GM10266 (cell line): Measurements from ENCODE around the gene CDC42SE2.
"Not testable (repeated sequence)": the region's sequence is repeated elsewhere in the genome, so short reads cannot be mapped to it uniquely, and the experiment has no call there.

Experiments used
- DNase-seq: peaks from one replicate; pipeline ENCODE4 v3.0.0; 2012; ENCODE audit errors: extremely low spot score
- CTCF ChIP-seq: IDR thresholded peaks from 2 replicates; pipeline ENCODE4 v1.5.1; 2012; ENCODE audit warnings: mild to moderate bottlenecking, low read depth; ENCODE audit not compliant: control insufficient read depth, insufficient read depth; ENCODE audit errors: missing control alignments

CDC42SE2 gene

DNA sequence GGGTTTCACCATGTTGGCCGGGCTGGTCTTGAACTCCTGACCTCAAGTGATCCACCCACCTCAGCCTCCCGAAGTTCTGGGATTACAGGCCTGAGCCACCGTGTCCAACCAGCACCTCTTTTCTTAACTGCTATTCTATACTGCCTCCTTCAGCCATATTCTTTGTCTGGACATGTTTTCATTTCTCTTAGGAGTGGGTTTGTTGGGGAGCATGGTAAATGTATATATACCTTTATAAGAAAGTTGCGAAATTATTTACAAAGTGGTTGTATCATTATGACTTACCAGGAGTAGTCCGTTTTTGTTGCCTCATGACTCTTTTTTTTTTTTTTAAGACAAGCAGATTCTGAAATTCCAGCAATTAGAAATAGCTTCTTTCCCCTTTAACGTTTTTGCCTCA is 38.7 kb downstream of the CDC42SE2 start:
- no peak for TF ChIP-seq CTCF
- DNase-seq: no peak

DNA sequence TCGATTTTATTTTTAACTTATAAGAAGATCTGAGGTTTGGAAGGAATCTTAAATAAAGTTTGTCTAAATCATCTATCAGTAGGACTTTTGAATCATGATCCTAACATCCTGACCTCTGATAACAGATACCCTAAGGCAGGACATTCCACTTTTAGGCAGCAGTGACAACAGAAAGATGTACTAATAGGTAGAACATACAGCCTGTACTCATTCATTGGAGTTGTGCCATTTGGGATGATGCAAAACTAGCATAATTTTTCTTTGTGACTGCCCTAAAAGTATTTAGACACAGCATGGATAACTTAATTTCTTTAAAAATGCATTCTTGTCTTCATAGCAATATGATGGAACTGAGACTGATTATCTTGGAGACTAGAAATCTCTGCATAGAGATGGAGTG is 39.7 kb downstream of the CDC42SE2 start:
- TF ChIP-seq CTCF: no peak

GRCh38 chr5:131304414-131304813 is 40.6 kb downstream of the CDC42SE2 start:
- no peak for TF ChIP-seq CTCF
- DNase-seq: no peak

More for the DNA sequence above, 39.7 kb downstream of the CDC42SE2 start:
- DNase-seq: no peak

- DNase-seq: no peak
- TF ChIP-seq CTCF: no peak
Observed at GRCh38 chr5:131305138-131305689, 41.4 kb downstream of the CDC42SE2 start.

GRCh38 chr5:131305906-131306305 is 42.1 kb downstream of the CDC42SE2 start:
- DNase-seq: no peak
- no peak for TF ChIP-seq CTCF

GRCh38 chr5:131312235-131312772 is 48.5 kb downstream of the CDC42SE2 start:
- DNase-seq: not testable (repeated sequence)

- TF ChIP-seq CTCF: no peak
- DNase-seq: no peak
Observed at GRCh38 chr5:131316026-131316425, 52.2 kb downstream of the CDC42SE2 start.

GRCh38 chr5:131316822-131317221 is 53.0 kb downstream of the CDC42SE2 start:
- no peak for DNase-seq
- no peak for TF ChIP-seq CTCF
